A549 (cell line): ENCODE measurements around the gene AP2B1. TPM values are rescaled to one million over a fixed set of nuclear protein-coding genes. Genes with fewer than 3 reads are reported as not detected.

Experiments
- ATAC-seq, 2 experiments: fragments of 200-7000 bp in 1 of 2; fragments of >200 bp in 1 of 2; cut with Nextera tagmentation in 1 of 2; cut with Tn5 transposase in 1 of 2; 3 replicates each; pipeline versions ENCODE4 v1.8.0 to v1.9.1; 2018 to 2020; ENCODE audit warnings: mild to moderate bottlenecking in 1 of 2, moderate library complexity in 1 of 2
- CTCF ChIA-PET: fragments of 300-600 bp; sonication (Branson Sonifier 250); formaldehyde crosslinking; extraction: SDS; loops from one replicate; lab custom pipeline; 2021; ENCODE audit warnings: antibody characterized with exemption, inconsistent platforms; lab: Yijun Ruan, JAX
- POLR2A ChIA-PET: fragments of 350-600 bp; formaldehyde crosslinking; extraction: SDS; loops from one replicate; lab custom pipeline; 2021; ENCODE audit warnings: antibody characterized with exemption, inconsistent platforms; lab: Yijun Ruan, JAX
- DNase-seq, 2 experiments: peaks; one replicate each; pipeline versions ENCODE4 v3.0.0 to v3.0.0-alpha.2; 2011 to 2016; ENCODE audit warnings: low read depth in 1 of 2, low spot score in 1 of 2
- FAIRE-seq: peaks from 2 replicates; lab custom pipeline; 2011; peaks lifted over from hg19 to GRCh38; lab: Jason Lieb, UNC
- H3K27ac ChIP-seq, 2 experiments: fragments of >200 bp; sonication (Bioruptor Twin); formaldehyde crosslinking; 3 replicates each; pipeline ENCODE4 v1.5.1; 2016 to 2017
- H3K4me1 ChIP-seq: fragments of >200 bp; sonication (Bioruptor Twin); formaldehyde crosslinking; 3 replicates; pipeline ENCODE4 v1.6.1; 2016
- H3K4me2 ChIP-seq: fragments of >200 bp; sonication (Bioruptor Twin); formaldehyde crosslinking; 3 replicates; pipeline ENCODE4 v1.6.1; 2016
- H3K4me3 ChIP-seq: fragments of >200 bp; sonication (Bioruptor Twin); formaldehyde crosslinking; 3 replicates; pipeline ENCODE4 v1.5.1; 2016
- H3K9me3 ChIP-seq: fragments of >200 bp; sonication (Bioruptor Twin); formaldehyde crosslinking; 3 replicates; pipeline ENCODE4 v1.6.1; 2016
- ATOH8 ChIP-seq: fragments of 250-450 bp; sonication (Bioruptor Pico); IDR thresholded peaks from 2 replicates; pipeline ENCODE4 v1.5.0; 2020; ENCODE audit warnings: low read depth, mild to moderate bottlenecking, moderate library complexity
- CBX2 ChIP-seq: fragments of 200-600 bp; sonication (generic); IDR thresholded peaks from 2 replicates; pipeline ENCODE4 v1.6.1; 2016; ENCODE audit warnings: low read depth, mild to moderate bottlenecking, borderline replicate concordance
- CBX8 ChIP-seq: fragments of 200-600 bp; sonication (generic); IDR thresholded peaks from 2 replicates; pipeline ENCODE4 v1.6.1; 2016
- CEBPB ChIP-seq, 2 experiments: fragments of >200 bp in 1 of 2; sonication (Bioruptor Twin) in 1 of 2; formaldehyde crosslinking in 1 of 2; IDR thresholded peaks; 2 replicates each; pipeline ENCODE4 v1.6.1; 2012 to 2016
- CTCF ChIP-seq: fragments of >200 bp; sonication (Bioruptor Twin); formaldehyde crosslinking; IDR thresholded peaks from 3 replicates; pipeline ENCODE4 v1.5.1; 2016
- E2F6 ChIP-seq: IDR thresholded peaks from 2 replicates; pipeline ENCODE4 v1.6.1; 2012; ENCODE audit warnings: low read depth, borderline replicate concordance
- EHF ChIP-seq: fragments of 250-450 bp; sonication (Bioruptor Pico); IDR thresholded peaks from 2 replicates; pipeline ENCODE4 v1.5.0; 2020; ENCODE audit warnings: mild to moderate bottlenecking
- ESRRA ChIP-seq: fragments of 150-350 bp; IDR thresholded peaks from 2 replicates; pipeline ENCODE4 v1.6.1; 2014; ENCODE audit warnings: mild to moderate bottlenecking, low read length, borderline replicate concordance
- GATA3 ChIP-seq: IDR thresholded peaks from 2 replicates; pipeline ENCODE4 v1.6.1; 2012; ENCODE audit warnings: borderline replicate concordance
- HES2 ChIP-seq: fragments of >200 bp; sonication (Bioruptor Twin); formaldehyde crosslinking; IDR thresholded peaks from 2 replicates; pipeline ENCODE4 v1.6.1; 2016
- HEYL ChIP-seq: fragments of 250-450 bp; sonication (Bioruptor Pico); IDR thresholded peaks from 2 replicates; pipeline ENCODE4 v1.8.0; 2021; ENCODE audit warnings: mild to moderate bottlenecking, moderate library complexity
- HMGXB4 ChIP-seq: fragments of 250-450 bp; sonication (Bioruptor Pico); IDR thresholded peaks from 2 replicates; pipeline ENCODE4 v1.5.0; 2021; ENCODE audit warnings: mild to moderate bottlenecking, moderate library complexity, borderline replicate concordance
- HOXB5 ChIP-seq: fragments of 250-450 bp; sonication (Bioruptor Pico); IDR thresholded peaks from 2 replicates; pipeline ENCODE4 v1.5.0; 2020; ENCODE audit warnings: mild to moderate bottlenecking, moderate library complexity
- JUN ChIP-seq, 2 experiments: fragments of >200 bp; sonication (Bioruptor Twin); formaldehyde crosslinking; IDR thresholded peaks; 2 replicates in 1 of 2; 3 replicates in 1 of 2; pipeline ENCODE4 v1.6.1; 2016 to 2017
- MAX ChIP-seq: IDR thresholded peaks from 2 replicates; pipeline ENCODE4 v1.6.1; 2012
- MAZ ChIP-seq: fragments of 150-350 bp; IDR thresholded peaks from 2 replicates; pipeline ENCODE4 v1.6.1; 2014; ENCODE audit warnings: antibody characterized with exemption, low read depth, low read length, borderline replicate concordance
- NFE2L2 ChIP-seq: fragments of 150-350 bp; conservative IDR thresholded peaks from 2 replicates; pipeline ENCODE4 v1.6.1; 2014; ENCODE audit warnings: low read length
- PHF8 ChIP-seq: fragments of 200-600 bp; sonication (generic); IDR thresholded peaks from 2 replicates; pipeline ENCODE4 v1.6.1; 2016; ENCODE audit warnings: low read depth, mild to moderate bottlenecking, antibody characterized with exemption, moderate library complexity, borderline replicate concordance
- POLR2A ChIP-seq: IDR thresholded peaks from 2 replicates; pipeline ENCODE4 v1.6.1; 2012; ENCODE audit warnings: mild to moderate bottlenecking, low read length
- RAD21 ChIP-seq, 2 experiments: fragments of >200 bp in 1 of 2; sonication (Bioruptor Twin) in 1 of 2; formaldehyde crosslinking in 1 of 2; IDR thresholded peaks in 1 of 2; conservative IDR thresholded peaks in 1 of 2; 2 replicates in 1 of 2; 3 replicates in 1 of 2; pipeline ENCODE4 v1.6.1; 2012 to 2018; ENCODE audit warnings: inconsistent platforms in 1 of 2
- RARB ChIP-seq: fragments of 250-450 bp; sonication (Bioruptor Pico); IDR thresholded peaks from 2 replicates; pipeline ENCODE4 v1.8.0; 2021; ENCODE audit warnings: mild to moderate bottlenecking, moderate library complexity
- RCOR1 ChIP-seq: fragments of 150-350 bp; IDR thresholded peaks from 2 replicates; pipeline ENCODE4 v1.6.1; 2014; ENCODE audit warnings: antibody characterized with exemption, low read length, low read depth
- RFX5 ChIP-seq: fragments of 450-650 bp; IDR thresholded peaks from 2 replicates; pipeline ENCODE4 v1.7.1; 2014; ENCODE audit warnings: antibody characterized with exemption, mild to moderate bottlenecking, moderate library complexity
- RNF2 ChIP-seq: fragments of 200-600 bp; sonication (generic); IDR thresholded peaks from 2 replicates; pipeline ENCODE4 v1.6.1; 2016; ENCODE audit warnings: low read depth, mild to moderate bottlenecking, antibody characterized with exemption, moderate library complexity, borderline replicate concordance
- SMC3 ChIP-seq: fragments of >200 bp; sonication (Bioruptor Twin); formaldehyde crosslinking; IDR thresholded peaks from 3 replicates; pipeline ENCODE4 v1.6.1; 2018; ENCODE audit warnings: inconsistent platforms
- SREBF2 ChIP-seq: fragments of 450-650 bp; IDR thresholded peaks from 2 replicates; pipeline ENCODE4 v1.6.1; 2014; ENCODE audit warnings: mild to moderate bottlenecking, moderate library complexity
- ZNF302 ChIP-seq: fragments of 250-450 bp; sonication (Bioruptor Pico); IDR thresholded peaks from 2 replicates; pipeline ENCODE4 v1.9.0; 2021; ENCODE audit warnings: inconsistent platforms, mild to moderate bottlenecking, moderate library complexity
- WGBS: methylation state at CpG from one replicate; pipeline ENCODE4 v1.1.6; 2017; ENCODE audit errors: missing lambda C conversion rate; 5-methylcytosine and 5-hydroxymethylcytosine counted together
- polyA plus RNA-seq, 4 experiments: library from polyadenylated mRNA; depleted of rRNA in 3 of 4; stranded (reverse); fragments of >200 nt; fragmentation: RNase III in 1 of 4; extraction: RNeasy Plus Mini Kit Qiagen cat#74134 plus additional on column Dnase treatment in 1 of 4; gene quantifications; 2 replicates in 3 of 4; 3 replicates in 1 of 4; pipeline ENCODE4 v1.2.3, GENCODE V29; 2011 to 2017

The AP2B1 gene
- polyA plus RNA-seq, 2 of the 4 experiments (the other 2 are of a cell fraction): 110 to 278 TPM

- no peak for TF ChIP-seq RARB
- TF ChIP-seq RAD21 (conservative IDR thresholded peaks at IDR 0.05 in 1 of 2, IDR thresholded peaks at IDR 0.05 in 1 of 2): no peak
- TF ChIP-seq CTCF: no peak
- no peak for TF ChIP-seq SMC3
- no peak for TF ChIP-seq HOXB5 (CRISPR knock-in tag)
- TF ChIP-seq RFX5: no peak
- no peak for TF ChIP-seq POLR2A
- TF ChIP-seq, all 56 proteins: peak for 0
- DNase-seq: no peak
- WGBS: 75% methylated on average over 7 of the region's 7 CpGs
- ChIA-PET CTCF (interaction anchor here (0.8 to 27.6 kb wide), 4 partner anchors 10 to 70 kb away, joined by 5 to 377 read pairs (median 6); partner anchors contain the start of gene GAS2L2), POLR2A (no interaction called here)
- FAIRE-seq: no peak
- no peak for ATAC-seq
- H3K9me3 ChIP-seq: no peaks in the 10 kb centered on the region
- no peak overlapping the region for H3K4me3 ChIP-seq
- no peaks in the 10 kb centered on the region for H3K4me1 ChIP-seq
- H3K27ac ChIP-seq: no peak overlapping the region
- H3K4me2 ChIP-seq: no peak overlapping the region
These were observed 147.3 kb downstream of the AP2B1 start for GRCh38 chr17:35734396-35734795.

- no peak overlapping the region for H3K4me3 ChIP-seq
- FAIRE-seq: no peak
- ATAC-seq: no peak
- H3K4me1 ChIP-seq: no peaks in the 10 kb centered on the region
- H3K4me2 ChIP-seq: no peak overlapping the region
- no peak for DNase-seq
- no peak overlapping the region for H3K27ac ChIP-seq
- TF ChIP-seq E2F6 (no peak), HMGXB4 (CRISPR knock-in tag) (no peak), EHF (CRISPR knock-in tag) (no peak), ESRRA (no peak), HES2 (no peak), ZNF302 (CRISPR knock-in tag) (no peak), RCOR1 (no peak)
- POLR2A ChIA-PET: no interaction called here
- CTCF ChIA-PET: interaction anchor here (0.6 to 27.6 kb wide), 6 partner anchors 10 to 126 kb away, joined by 3 to 377 read pairs (median 6); partner anchors contain the start of gene GAS2L2
- 85% methylated on average over 29 of the region's 29 CpGs for WGBS
- no peaks in the 10 kb centered on the region for H3K9me3 ChIP-seq
These were observed 148.1 kb downstream of the AP2B1 start for GRCh38 chr17:35735036-35735805.

- peaks cover 2% of the 10 kb centered on the region; the same call in 1 of the 3 replicates for H3K4me1 ChIP-seq
- ChIA-PET CTCF (interaction anchor here (1.3 to 27.6 kb wide), 3 partner anchors 9 to 123 kb away, joined by 4 to 377 read pairs (median 7); partner anchors contain the start of gene GAS2L2), POLR2A (no interaction called here)
- FAIRE-seq (no peak), ATAC-seq (no peak), DNase-seq (no peak)
- TF ChIP-seq MAZ: no peak
- no peak for TF ChIP-seq PHF8
- TF ChIP-seq GATA3: no peak
- no peak for TF ChIP-seq MAX
- TF ChIP-seq CBX8: no peak
- TF ChIP-seq CBX2: no peak
- no peak for TF ChIP-seq JUN (IDR thresholded peaks at IDR 0.05)
- no peak for TF ChIP-seq RNF2
- TF ChIP-seq HOXB5 (CRISPR knock-in tag): no peak
- TF ChIP-seq HES2: no peak
- TF ChIP-seq RAD21 (conservative IDR thresholded peaks at IDR 0.05 in 1 of 2, IDR thresholded peaks at IDR 0.05 in 1 of 2): no peak
- TF ChIP-seq CEBPB (IDR thresholded peaks at IDR 0.05): no peak
- TF ChIP-seq ATOH8: no peak
- no peak for TF ChIP-seq SREBF2
- no peak for TF ChIP-seq HEYL (CRISPR knock-in tag)
- no peak for TF ChIP-seq NFE2L2
- H3K4me3 ChIP-seq: no peak overlapping the region
- WGBS: 77% methylated on average over 5 of the region's 5 CpGs
- H3K27ac ChIP-seq: no peak overlapping the region
- H3K4me2 ChIP-seq: no peak overlapping the region
- no peaks in the 10 kb centered on the region for H3K9me3 ChIP-seq
These were observed 149.1 kb downstream of the AP2B1 start for GRCh38 chr17:35736236-35736635.
